Urinary bladder (tissue), 4 donors: ENCODE results near the gene UNC50. TPM values are rescaled to one million over a fixed set of nuclear protein-coding genes. Genes with fewer than 3 reads are reported as not detected.
"Not testable (repeated sequence)": the region's sequence is repeated elsewhere in the genome, so short reads cannot be mapped to it uniquely, and the experiment has no call there.

Experiments used
- DNase-seq: peaks from one replicate; pipeline ENCODE4 v3.0.0-alpha.2; 2015; ENCODE audit errors: extremely low spot score
- H3K27ac ChIP-seq: one replicate; pipeline ENCODE4 v1.5.1; 2013; ENCODE audit warnings: low read depth, mild to moderate bottlenecking, moderate library complexity
- H3K36me3 ChIP-seq: one replicate; pipeline ENCODE4 v1.6.1; 2013; ENCODE audit warnings: mild to moderate bottlenecking, moderate library complexity; ENCODE audit not compliant: insufficient read depth
- H3K4me1 ChIP-seq: one replicate; pipeline ENCODE4 v1.6.1; 2013; ENCODE audit warnings: mild to moderate bottlenecking, moderate library complexity; ENCODE audit not compliant: insufficient read depth
- H3K4me3 ChIP-seq: one replicate; pipeline ENCODE4 v1.5.1; 2013; ENCODE audit warnings: low read depth, low read length
- WGBS: extraction: QIAGEN DNeasy Blood & Tissue Kit; methylation state at CpG from one replicate; pipeline ENCODE4 v1.1.7; 2013; 5-methylcytosine and 5-hydroxymethylcytosine counted together
- polyA plus RNA-seq: library from polyadenylated mRNA; stranded (reverse); fragments of 200-250 nt; gene quantifications from one replicate; pipeline ENCODE4 v1.2.3, GENCODE V29; 2013
- total RNA-seq: library from RNA; depleted of rRNA; stranded (reverse); fragments of >200 nt; gene quantifications from one replicate; pipeline ENCODE4 v1.2.3, GENCODE V29; 2014
- donor health status: healthy with polysubstance abuse.
- donor health status: healthy.

UNC50 gene
- total and polyA plus RNA-seq, 2 donors, result 44.0 to 47.5 TPM

GRCh38 chr2:98583816-98584618 lies 24.4 kb upstream of the UNC50 start:
- WGBS, result 89% methylated on average over 10 of the region's 10 CpGs
- DNase-seq, result no peak
- no peaks in the 10 kb centered on the region for H3K36me3 ChIP-seq
- no peaks in the 10 kb centered on the region for H3K4me1 ChIP-seq
- H3K27ac ChIP-seq, result no peak overlapping the region
- H3K4me3 ChIP-seq, result no peak overlapping the region

- WGBS, result 88% methylated on average over 10 of the region's 10 CpGs
- H3K4me3 ChIP-seq, result no peak overlapping the region
- no peaks in the 10 kb centered on the region for H3K4me1 ChIP-seq
- no peak for DNase-seq
- no peak overlapping the region for H3K27ac ChIP-seq
- H3K36me3 ChIP-seq, result no peaks in the 10 kb centered on the region
These were observed 23.0 kb upstream of the UNC50 start for GRCh38 chr2:98585386-98585785.

GRCh38 chr2:98586551-98587140 lies 21.7 kb upstream of the UNC50 start:
- no peak overlapping the region for H3K27ac ChIP-seq
- WGBS, result 89% methylated on average over 6 of the region's 6 CpGs
- DNase-seq, result no peak
- no peak overlapping the region for H3K4me3 ChIP-seq
- H3K36me3 ChIP-seq, result no peaks in the 10 kb centered on the region
- no peaks in the 10 kb centered on the region for H3K4me1 ChIP-seq

- Histone ChIP-seq H3K4me3 (no peak overlapping the region), H3K4me1 (no peaks in the 10 kb centered on the region), H3K36me3 (no peaks in the 10 kb centered on the region), H3K27ac (no peak overlapping the region)
- WGBS, result 58% methylated on average over 4 of the region's 4 CpGs
- DNase-seq, result no peak
These were observed 19.4 kb upstream of the UNC50 start for GRCh38 chr2:98588880-98589431.

- no peak for DNase-seq
- Histone ChIP-seq H3K4me1 (no peaks in the 10 kb centered on the region), H3K27ac (no peak overlapping the region), H3K36me3 (no peaks in the 10 kb centered on the region), H3K4me3 (no peak overlapping the region)
- 93% methylated on average over 4 of the region's 4 CpGs for whole genome bisulfite sequencing
These were observed 18.9 kb upstream of the UNC50 start for GRCh38 chr2:98589489-98589888.

GRCh38 chr2:98592565-98592964 lies 15.8 kb upstream of the UNC50 start:
- Histone ChIP-seq H3K36me3 (peaks cover 2% of the 10 kb centered on the region), H3K4me3 (no peak overlapping the region), H3K27ac (no peak overlapping the region), H3K4me1 (no peaks in the 10 kb centered on the region)
- no peak for DNase-seq
- 95% methylated on average over 8 of the region's 8 CpGs for WGBS

GRCh38 chr2:98594665-98595064 lies 13.7 kb upstream of the UNC50 start:
- not testable (repeated sequence) for H3K27ac ChIP-seq, H3K4me1 ChIP-seq, DNase-seq, H3K4me3 ChIP-seq, H3K36me3 ChIP-seq
- 85% methylated on average over 2 of the region's 4 CpGs for WGBS

GRCh38 chr2:98598781-98599428 lies 9.5 kb upstream of the UNC50 start:
- WGBS, result 87% methylated on average over 1 of the region's 1 CpG
- Histone ChIP-seq H3K36me3 (peaks cover 4% of the 10 kb centered on the region), H3K27ac (no peak overlapping the region)

GRCh38 chr2:98601532-98602132 lies 6.8 kb upstream of the UNC50 start:
- Histone ChIP-seq H3K36me3 (peaks cover 3% of the 10 kb centered on the region), H3K27ac (no peak overlapping the region), H3K4me3 (no peak overlapping the region), H3K4me1 (no peaks in the 10 kb centered on the region)
- WGBS, result 73% methylated on average over 3 of the region's 3 CpGs
- DNase-seq, result no peak

More at GRCh38 chr2:98598781-98599428, 9.5 kb upstream of the UNC50 start:
- DNase-seq, result no peak
- Histone ChIP-seq H3K4me3 (no peak overlapping the region), H3K4me1 (no peaks in the 10 kb centered on the region)

- 78% methylated on average over 2 of the region's 2 CpGs for WGBS
- no peak for DNase-seq
- Histone ChIP-seq H3K36me3 (peaks cover 3% of the 10 kb centered on the region), H3K27ac (no peak overlapping the region), H3K4me3 (no peak overlapping the region), H3K4me1 (no peaks in the 10 kb centered on the region)
These were observed 3.8 kb upstream of the UNC50 start for GRCh38 chr2:98604547-98604946.

- Histone ChIP-seq H3K27ac (no peak overlapping the region), H3K4me1 (no peaks in the 10 kb centered on the region), H3K36me3 (peaks cover 3% of the 10 kb centered on the region), H3K4me3 (no peak overlapping the region)
- no peak for DNase-seq
- 80% methylated on average over 3 of the region's 3 CpGs for WGBS
These were observed 3.3 kb upstream of the UNC50 start for GRCh38 chr2:98605076-98605475.

GRCh38 chr2:98606431-98606830 lies 2.0 kb upstream of the UNC50 start:
- DNase-seq, result no peak
- WGBS, result 86% methylated on average over 7 of the region's 7 CpGs
- Histone ChIP-seq H3K27ac (no peak overlapping the region), H3K36me3 (peaks cover 3% of the 10 kb centered on the region), H3K4me3 (no peak overlapping the region), H3K4me1 (no peaks in the 10 kb centered on the region)

GRCh38 chr2:98607104-98607503 lies 1.3 kb upstream of the UNC50 start:
- H3K27ac ChIP-seq, result no peak overlapping the region
- H3K4me1 ChIP-seq, result no peaks in the 10 kb centered on the region
- no peak for DNase-seq
- WGBS, result 52% methylated on average over 6 of the region's 6 CpGs
- H3K36me3 ChIP-seq, result peaks cover 3% of the 10 kb centered on the region
- peak overlapping the region; percentile 94 for H3K4me3 ChIP-seq
